A549 (cell line): ENCODE data around the gene B3GNT8. TPM values are rescaled to one million over a fixed set of nuclear protein-coding genes. Genes with fewer than 3 reads are reported as not detected.

ENCODE experiments used
- ATAC-seq, 2 experiments: fragments of 200-7000 bp in 1 of 2; fragments of >200 bp in 1 of 2; cut with Nextera tagmentation in 1 of 2; cut with Tn5 transposase in 1 of 2; 3 replicates each; pipeline versions ENCODE4 v1.8.0 to v1.9.1; 2018 to 2020; ENCODE audit warnings: mild to moderate bottlenecking in 1 of 2, moderate library complexity in 1 of 2
- CTCF ChIA-PET: fragments of 300-600 bp; sonication (Branson Sonifier 250); formaldehyde crosslinking; extraction: SDS; loops from one replicate; lab custom pipeline; 2021; ENCODE audit warnings: antibody characterized with exemption, inconsistent platforms; lab: Yijun Ruan, JAX
- POLR2A ChIA-PET: fragments of 350-600 bp; formaldehyde crosslinking; extraction: SDS; loops from one replicate; lab custom pipeline; 2021; ENCODE audit warnings: antibody characterized with exemption, inconsistent platforms; lab: Yijun Ruan, JAX
- DNase-seq, 2 experiments: peaks; one replicate each; pipeline versions ENCODE4 v3.0.0 to v3.0.0-alpha.2; 2011 to 2016; ENCODE audit warnings: low read depth in 1 of 2, low spot score in 1 of 2
- FAIRE-seq: peaks from 2 replicates; lab custom pipeline; 2011; peaks lifted over from hg19 to GRCh38; lab: Jason Lieb, UNC
- H3K27ac ChIP-seq, 2 experiments: fragments of >200 bp; sonication (Bioruptor Twin); formaldehyde crosslinking; 3 replicates each; pipeline ENCODE4 v1.5.1; 2016 to 2017
- H3K4me1 ChIP-seq: fragments of >200 bp; sonication (Bioruptor Twin); formaldehyde crosslinking; 3 replicates; pipeline ENCODE4 v1.6.1; 2016
- H3K4me2 ChIP-seq: fragments of >200 bp; sonication (Bioruptor Twin); formaldehyde crosslinking; 3 replicates; pipeline ENCODE4 v1.6.1; 2016
- H3K4me3 ChIP-seq: fragments of >200 bp; sonication (Bioruptor Twin); formaldehyde crosslinking; 3 replicates; pipeline ENCODE4 v1.5.1; 2016
- H3K9me3 ChIP-seq: fragments of >200 bp; sonication (Bioruptor Twin); formaldehyde crosslinking; 3 replicates; pipeline ENCODE4 v1.6.1; 2016
- BHLHE40 ChIP-seq: IDR thresholded peaks from 2 replicates; pipeline ENCODE4 v1.6.1; 2012; ENCODE audit warnings: low read depth, low read length, inconsistent platforms
- CEBPB ChIP-seq, 2 experiments: fragments of >200 bp in 1 of 2; sonication (Bioruptor Twin) in 1 of 2; formaldehyde crosslinking in 1 of 2; IDR thresholded peaks; 2 replicates each; pipeline ENCODE4 v1.6.1; 2012 to 2016
- EP300 ChIP-seq, 2 experiments: fragments of >200 bp; sonication (Bioruptor Twin); formaldehyde crosslinking; IDR thresholded peaks; 2 replicates in 1 of 2; 3 replicates in 1 of 2; pipeline ENCODE4 v1.6.1; 2016 to 2017
- FOSL2 ChIP-seq, 2 experiments: fragments of 450-650 bp in 1 of 2; fragments of >200 bp in 1 of 2; sonication (Bioruptor Twin) in 1 of 2; formaldehyde crosslinking; IDR thresholded peaks; 2 replicates each; pipeline versions ENCODE4 v1.5.0 to v1.6.1; 2016 to 2020; ENCODE audit warnings: mild to moderate bottlenecking in 1 of 2, moderate library complexity in 1 of 2
- FOXS1 ChIP-seq: fragments of 250-450 bp; sonication (Bioruptor Pico); IDR thresholded peaks from 2 replicates; pipeline ENCODE4 v1.5.0; 2020; ENCODE audit warnings: mild to moderate bottlenecking, moderate library complexity
- HEYL ChIP-seq: fragments of 250-450 bp; sonication (Bioruptor Pico); IDR thresholded peaks from 2 replicates; pipeline ENCODE4 v1.8.0; 2021; ENCODE audit warnings: mild to moderate bottlenecking, moderate library complexity
- HOXA7 ChIP-seq: fragments of 250-450 bp; sonication (Bioruptor Pico); IDR thresholded peaks from 2 replicates; pipeline ENCODE4 v1.5.0; 2020; ENCODE audit warnings: mild to moderate bottlenecking, moderate library complexity
- HOXB5 ChIP-seq: fragments of 250-450 bp; sonication (Bioruptor Pico); IDR thresholded peaks from 2 replicates; pipeline ENCODE4 v1.5.0; 2020; ENCODE audit warnings: mild to moderate bottlenecking, moderate library complexity
- MAZ ChIP-seq: fragments of 150-350 bp; IDR thresholded peaks from 2 replicates; pipeline ENCODE4 v1.6.1; 2014; ENCODE audit warnings: antibody characterized with exemption, low read depth, low read length, borderline replicate concordance
- POLR2A ChIP-seq: IDR thresholded peaks from 2 replicates; pipeline ENCODE4 v1.6.1; 2012; ENCODE audit warnings: mild to moderate bottlenecking, low read length
- RFX5 ChIP-seq: fragments of 450-650 bp; IDR thresholded peaks from 2 replicates; pipeline ENCODE4 v1.7.1; 2014; ENCODE audit warnings: antibody characterized with exemption, mild to moderate bottlenecking, moderate library complexity
- TFCP2L1 ChIP-seq: fragments of 250-450 bp; sonication (Bioruptor Pico); IDR thresholded peaks from 2 replicates; pipeline ENCODE4 v1.5.0; 2021; ENCODE audit warnings: mild to moderate bottlenecking
- WGBS: methylation state at CpG from one replicate; pipeline ENCODE4 v1.1.6; 2017; ENCODE audit errors: missing lambda C conversion rate; 5-methylcytosine and 5-hydroxymethylcytosine counted together
- polyA plus RNA-seq, 4 experiments: library from polyadenylated mRNA; depleted of rRNA in 3 of 4; stranded (reverse); fragments of >200 nt; fragmentation: RNase III in 1 of 4; extraction: RNeasy Plus Mini Kit Qiagen cat#74134 plus additional on column Dnase treatment in 1 of 4; gene quantifications; 2 replicates in 3 of 4; 3 replicates in 1 of 4; pipeline ENCODE4 v1.2.3, GENCODE V29; 2011 to 2017
- TF ChIP-seq, protein P1 (sequence below): IDR thresholded peaks from 2 replicates; pipeline ENCODE4 v1.6.1; 2012

The B3GNT8 gene
- polyA plus RNA-seq, 2 of the 4 experiments (the other 2 are of a cell fraction), result not detected

DNA sequence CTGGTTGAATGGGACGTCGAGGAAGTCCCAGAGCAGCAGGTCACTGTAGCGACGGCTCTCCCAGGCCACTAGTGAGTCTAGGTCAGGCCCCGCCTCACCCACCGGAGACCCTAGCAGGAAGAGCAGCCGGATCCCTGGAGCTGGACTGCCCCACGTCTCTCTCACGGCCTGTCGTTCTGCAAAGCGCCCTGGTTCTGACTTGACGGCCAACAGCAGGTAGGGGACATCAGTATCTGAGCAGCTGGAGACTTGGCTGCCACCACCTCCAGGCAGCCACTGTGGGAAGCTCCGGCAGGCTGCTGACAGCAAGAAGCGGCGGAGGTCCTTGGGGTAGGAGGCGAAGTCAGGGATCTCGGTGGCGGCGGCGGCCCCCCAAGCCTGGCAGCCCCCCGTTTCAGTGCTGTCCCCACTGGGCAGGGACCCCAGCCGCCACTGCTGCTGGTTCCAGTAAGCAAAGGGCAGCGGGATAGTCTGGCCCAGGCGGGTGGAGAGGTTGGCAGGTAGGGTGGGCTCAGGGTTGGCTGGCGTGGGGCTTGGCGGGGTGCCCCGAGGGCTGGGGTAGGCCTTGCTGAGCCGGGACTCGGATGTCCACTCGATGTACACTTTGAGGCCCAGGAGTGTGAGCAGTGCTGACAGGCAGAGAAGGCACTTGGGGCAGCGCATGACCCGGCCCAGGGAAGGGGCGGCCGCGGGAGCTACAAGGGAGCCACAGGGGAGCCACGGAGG is 895 bp downstream of the B3GNT8 start:
- CTCF ChIA-PET, result interaction anchor here (0.9 to 8.1 kb wide), 9 partner anchors 9 to 144 kb away, joined by 3 to 52 read pairs (median 6); partner anchors contain the start of gene DMAC2

DNA sequence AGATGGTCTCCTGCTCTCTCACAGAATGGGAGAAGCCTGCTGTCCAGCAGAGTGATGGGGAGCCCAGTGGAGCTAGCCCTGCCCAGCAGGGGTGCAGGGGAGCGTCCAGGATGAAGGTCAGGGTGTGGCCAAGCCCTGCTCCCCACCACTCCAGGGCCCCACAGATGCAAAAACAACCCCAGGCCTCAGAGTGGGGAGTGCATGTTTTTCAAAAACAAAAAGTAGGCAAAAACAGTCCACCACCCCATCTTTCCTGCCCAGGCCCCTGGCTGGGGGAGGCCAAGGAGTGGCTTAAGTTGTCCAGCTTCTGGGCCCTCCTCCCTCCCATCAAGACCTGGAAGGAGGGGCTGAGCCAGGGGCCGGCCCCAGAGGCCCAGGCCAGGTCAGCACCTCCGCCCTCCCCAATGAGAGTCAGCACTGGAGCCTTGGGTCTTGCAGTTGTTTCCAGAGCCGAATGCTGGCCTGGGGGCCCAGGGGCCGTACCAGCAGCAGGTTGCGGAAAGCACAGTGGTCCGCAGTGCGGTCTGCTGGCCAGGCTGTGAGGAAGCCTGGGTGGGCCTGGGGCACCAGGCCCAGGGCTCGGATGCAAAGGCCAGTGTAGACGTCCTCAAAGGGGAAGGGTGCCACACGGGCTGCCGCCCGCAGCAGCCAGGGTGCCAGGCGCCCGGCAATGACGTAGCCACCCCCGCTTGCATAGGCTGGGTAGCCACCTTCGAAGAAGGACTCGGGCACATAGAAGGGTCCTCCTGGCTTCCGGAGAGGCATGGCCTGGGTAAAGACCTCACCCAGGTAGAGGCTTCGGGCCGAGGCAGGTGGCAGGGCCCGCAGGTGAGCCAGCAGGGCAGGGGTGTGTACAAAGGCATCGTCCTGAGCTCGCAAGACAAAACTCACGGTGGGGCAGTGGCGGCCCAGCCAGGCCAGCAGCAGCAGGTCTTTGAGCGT is 1.7 kb downstream of the B3GNT8 start:
- ChIA-PET CTCF (interaction anchor here (0.6 to 3.8 kb wide), 9 partner anchors 8 to 145 kb away, joined by 3 to 13 read pairs (median 5); partner anchors contain the start of gene DMAC2), POLR2A (interaction anchor here (1.2 to 1.9 kb wide), 2 partner anchors 14 to 61 kb away, joined by 6 to 8 read pairs; partner anchors contain the start of gene DMAC2)
- 93% methylated on average over 28 of the region's 28 CpGs for WGBS
- no peak for FAIRE-seq
- Histone ChIP-seq H3K9me3 (no peaks in the 10 kb centered on the region), H3K4me1 (no peaks in the 10 kb centered on the region), H3K4me2 (no peak overlapping the region), H3K4me3 (no peak overlapping the region), H3K27ac (no peak overlapping the region)
- no peak for TF ChIP-seq HOXB5
- ATAC-seq, result no peak
- no peak for DNase-seq

More for the DNA sequence above, 895 bp downstream of the B3GNT8 start:
- ATAC-seq (no peak; a peak in 1 of 6 replicates), FAIRE-seq (no peak), DNase-seq (no peak)
- POLR2A ChIA-PET, result interaction anchor here (1.9 kb wide), 1 partner anchor 13 kb away, joined by 8 read pairs; the partner anchor contains the start of gene DMAC2
- H3K9me3 ChIP-seq, result no peaks in the 10 kb centered on the region
- H3K4me2 ChIP-seq, result no peak overlapping the region
- 93% methylated on average over 36 of the region's 36 CpGs for WGBS
- H3K27ac ChIP-seq, result no peak overlapping the region
- TF ChIP-seq MAZ (no peak), FOXS1 (CRISPR knock-in tag) (no peak), FOSL2 (IDR thresholded peaks at IDR 0.05) (no peak), FOSL2 (CRISPR knock-in tag; IDR thresholded peaks at IDR 0.05) (no peak), BHLHE40 (no peak), RFX5 (no peak), HEYL (no peak), EP300 (IDR thresholded peaks at IDR 0.05) (no peak), TFCP2L1 (CRISPR knock-in tag) (no peak)
- TF ChIP-seq, protein P1, sequence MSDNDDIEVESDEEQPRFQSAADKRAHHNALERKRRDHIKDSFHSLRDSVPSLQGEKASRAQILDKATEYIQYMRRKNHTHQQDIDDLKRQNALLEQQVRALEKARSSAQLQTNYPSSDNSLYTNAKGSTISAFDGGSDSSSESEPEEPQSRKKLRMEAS, result no peak
- H3K4me1 ChIP-seq, result no peaks in the 10 kb centered on the region
- no peak overlapping the region for H3K4me3 ChIP-seq

GRCh38 chr19:41424335-41425173 is 2.6 kb downstream of the B3GNT8 start:
- Histone ChIP-seq H3K4me2 (no peak overlapping the region), H3K9me3 (no peaks in the 10 kb centered on the region), H3K27ac (no peak overlapping the region), H3K4me3 (no peak overlapping the region), H3K4me1 (no peaks in the 10 kb centered on the region)
- ATAC-seq (no peak), DNase-seq (no peak), FAIRE-seq (no peak)
- 86% methylated on average over 21 of the region's 21 CpGs for WGBS
- POLR2A ChIA-PET, result interaction anchor here (1.2 to 1.9 kb wide), 2 partner anchors 15 to 60 kb away, joined by 6 to 12 read pairs; partner anchors contain the start of gene DMAC2
- TF ChIP-seq CEBPB (IDR thresholded peaks at IDR 0.05) (peak in 1 of 2 experiments; percentile 57; a peak in 2 of 4 replicates), POLR2A (no peak)
- CTCF ChIA-PET, result interaction anchor here (0.6 to 3.8 kb wide), 14 partner anchors 8 to 411 kb away, joined by 3 to 13 read pairs (median 4); partner anchors contain the start of gene DMAC2

DNA sequence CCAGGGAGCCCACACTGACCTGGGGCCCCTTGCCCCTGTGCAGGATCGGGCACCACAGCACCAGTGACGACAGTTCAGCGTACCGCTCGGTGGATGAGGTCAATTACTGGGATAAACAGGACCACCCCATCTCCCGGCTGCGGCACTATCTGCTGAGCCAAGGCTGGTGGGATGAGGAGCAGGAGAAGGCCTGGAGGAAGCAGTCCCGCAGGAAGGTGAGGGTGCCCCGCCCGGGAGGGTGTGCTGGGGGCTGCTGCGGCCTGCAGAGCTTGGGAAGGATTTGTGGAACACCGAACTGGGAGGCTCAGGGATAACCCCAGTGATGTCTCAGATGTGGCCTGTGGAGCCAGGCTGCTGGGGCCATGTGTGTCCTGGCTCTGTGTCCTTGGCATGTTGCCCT is 4.2 kb downstream of the B3GNT8 start:
- FAIRE-seq (no peak), ATAC-seq (no peak), DNase-seq (no peak)
- CTCF ChIA-PET, result interaction anchor here (0.6 to 3.8 kb wide), 8 partner anchors 9 to 413 kb away, joined by 3 to 13 read pairs (median 4); no protein-coding TSS in a partner anchor
- no peak overlapping the region for H3K4me3 ChIP-seq
- 96% methylated on average over 11 of the region's 12 CpGs for WGBS
- no peak overlapping the region for H3K27ac ChIP-seq
- TF ChIP-seq HOXA7 (CRISPR knock-in tag), result no peak
- H3K4me1 ChIP-seq, result no peaks in the 10 kb centered on the region
- H3K4me2 ChIP-seq, result no peak overlapping the region
- H3K9me3 ChIP-seq, result no peaks in the 10 kb centered on the region
- POLR2A ChIA-PET, result interaction anchor here (1.9 kb wide), 1 partner anchor 17 kb away, joined by 12 read pairs; the partner anchor contains the start of gene DMAC2
